ENCODE results near the gene RAB40C. TPM values are rescaled to one million over a fixed set of nuclear protein-coding genes. Genes with fewer than 3 reads are reported as not detected.

The RAB40C gene
- total and polyA plus RNA-seq, 10 of the 15 experiments (the other 5 are each of a cell fraction or from before 2014, with no cell fraction given) = 0.06 to 12.8 (median 4.6) TPM

GRCh38 chr16:589658-590187 is at the start of gene RAB40C (continued):
- TF ChIP-seq IRF3 (IDR thresholded peaks at IDR 0.05) (peak; percentile 87), CBX3 (IDR thresholded peaks at IDR 0.05; ENCODE audit: borderline replicate concordance, low read depth) (no peak), MEF2B (IDR thresholded peaks at IDR 0.05; ENCODE audit: partially characterized antibody, poor library complexity, severe bottlenecking) (no peak), ZSCAN29 (IDR thresholded peaks at IDR 0.05) (no peak), ETV6 (conservative IDR thresholded peaks at IDR 0.05 in 1 of 2, IDR thresholded peaks at IDR 0.05 in 1 of 2; ENCODE audit: borderline replicate concordance in 1 of 2, low read depth in 1 of 2) (no peak), POLR2AphosphoS5 (IDR thresholded peaks at IDR 0.05; ENCODE audit: low read length) (no peak), SREBF2 (IDR thresholded peaks at IDR 0.05; ENCODE audit: low read length) (no peak), CBFB (IDR thresholded peaks at IDR 0.05; ENCODE audit: low read depth) (no peak), ATF3 (IDR thresholded peaks at IDR 0.05; ENCODE audit: borderline replicate concordance, extremely low read depth, low read depth, low read length) (no peak), CEBPZ (IDR thresholded peaks at IDR 0.05; ENCODE audit: low read depth, low read length) (peak; percentile 57), PKNOX1 (IDR thresholded peaks at IDR 0.05) (peak; percentile 100), RELB (IDR thresholded peaks at IDR 0.05; ENCODE audit: low read depth) (peak; percentile 50; the same call in 1 of the 2 replicates), GATAD2B (conservative IDR thresholded peaks at IDR 0.05; ENCODE audit: low read depth) (no peak), ZBED1 (IDR thresholded peaks at IDR 0.05; ENCODE audit: borderline replicate concordance) (no peak), WRNIP1 (IDR thresholded peaks at IDR 0.05; ENCODE audit: borderline replicate concordance, low read depth, low read length) (no peak), ZZZ3 (IDR thresholded peaks at IDR 0.05; ENCODE audit: control insufficient read depth, insufficient read length, low read depth) (no peak), RELA (IDR thresholded peaks at IDR 0.05; ENCODE audit: borderline replicate concordance, partially characterized antibody) (peak; percentile 15), REST (IDR thresholded peaks at IDR 0.05; ENCODE audit: low read depth, low read length) (no peak), NR2F1 (conservative IDR thresholded peaks at IDR 0.05) (no peak)
